PC-3 (cell line): ENCODE measurements around the gene PPP1R12A.

Experiments
- EZH2 ChIP-seq: fragments of 300-600 bp; sonication (generic); IDR thresholded peaks from one replicate; pipeline ENCODE4 v1.6.1; 2017; ENCODE audit warnings: antibody characterized with exemption, mild to moderate bottlenecking, low read length; ENCODE audit not compliant: unreplicated experiment
- TF ChIP-seq, protein P1 (sequence below): fragments of 300-600 bp; sonication (generic); conservative IDR thresholded peaks from 2 replicates; pipeline ENCODE4 v1.5.1; 2017; ENCODE audit warnings: antibody characterized with exemption, low read depth, mild to moderate bottlenecking, low read length

DNA sequence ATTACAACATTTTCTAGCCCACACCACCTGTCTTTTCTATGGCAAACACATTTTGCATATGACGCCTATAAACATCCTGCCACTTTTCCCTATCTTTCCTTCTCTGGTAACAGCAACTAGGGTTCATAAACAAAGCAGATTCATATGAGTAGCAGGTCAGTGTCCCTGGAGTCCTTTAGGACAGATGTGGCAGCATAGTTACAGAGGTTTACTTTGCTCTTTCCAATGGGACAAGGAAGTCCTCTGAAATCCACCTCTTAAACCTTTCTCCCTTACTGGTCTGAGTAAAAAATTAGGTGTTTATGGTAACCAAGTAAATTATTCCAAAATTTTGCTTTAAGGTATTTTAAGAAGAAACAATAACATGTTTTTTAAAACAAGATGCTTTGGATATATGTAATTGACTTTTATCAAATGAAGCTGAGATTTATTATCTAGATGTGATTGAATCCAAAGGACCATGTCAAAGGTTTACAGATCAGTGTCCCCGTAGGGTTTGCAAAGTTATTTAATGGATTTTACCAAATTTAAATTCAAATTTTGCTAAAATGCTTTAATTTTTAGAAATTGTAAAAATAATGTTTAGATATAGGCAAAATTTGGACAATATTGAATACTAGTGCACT is 164.9 kb downstream of the PPP1R12A start:
- TF ChIP-seq, protein P1, sequence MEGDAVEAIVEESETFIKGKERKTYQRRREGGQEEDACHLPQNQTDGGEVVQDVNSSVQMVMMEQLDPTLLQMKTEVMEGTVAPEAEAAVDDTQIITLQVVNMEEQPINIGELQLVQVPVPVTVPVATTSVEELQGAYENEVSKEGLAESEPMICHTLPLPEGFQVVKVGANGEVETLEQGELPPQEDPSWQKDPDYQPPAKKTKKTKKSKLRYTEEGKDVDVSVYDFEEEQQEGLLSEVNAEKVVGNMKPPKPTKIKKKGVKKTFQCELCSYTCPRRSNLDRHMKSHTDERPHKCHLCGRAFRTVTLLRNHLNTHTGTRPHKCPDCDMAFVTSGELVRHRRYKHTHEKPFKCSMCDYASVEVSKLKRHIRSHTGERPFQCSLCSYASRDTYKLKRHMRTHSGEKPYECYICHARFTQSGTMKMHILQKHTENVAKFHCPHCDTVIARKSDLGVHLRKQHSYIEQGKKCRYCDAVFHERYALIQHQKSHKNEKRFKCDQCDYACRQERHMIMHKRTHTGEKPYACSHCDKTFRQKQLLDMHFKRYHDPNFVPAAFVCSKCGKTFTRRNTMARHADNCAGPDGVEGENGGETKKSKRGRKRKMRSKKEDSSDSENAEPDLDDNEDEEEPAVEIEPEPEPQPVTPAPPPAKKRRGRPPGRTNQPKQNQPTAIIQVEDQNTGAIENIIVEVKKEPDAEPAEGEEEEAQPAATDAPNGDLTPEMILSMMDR, result no peak
- no peak for TF ChIP-seq EZH2
